Activated T-cell treated with anti-CD3 and anti-CD28 coated beads, Interleukin-2, amount 50 U/mL, for 4 hours (primary cell): ENCODE data around the gene IFT43. TPM values are rescaled to one million over a fixed set of nuclear protein-coding genes. Genes with fewer than 3 reads are reported as not detected.
"Not testable (repeated sequence)": the region's sequence is repeated elsewhere in the genome, so short reads cannot be mapped to it uniquely, and the experiment has no call there.

Source experiments
- ATAC-seq, 2 donors: fragments of 200-7000 bp; cut with Tn5 transposase; one replicate each; pipeline ENCODE4 v1.10.0; 2021
- DNase-seq: peaks from one replicate; pipeline ENCODE4 v3.0.0-alpha.2; 2020
- H3K27me3 Mint-ChIP-seq: one replicate; pipeline ENCODE4 v1.8.0; 2021; ENCODE audit warnings: low read depth, mixed read lengths
- H3K36me3 Mint-ChIP-seq: one replicate; pipeline ENCODE4 v1.8.0; 2022; ENCODE audit warnings: mixed read lengths; ENCODE audit not compliant: insufficient read depth
- H3K4me1 Mint-ChIP-seq: one replicate; pipeline ENCODE4 v1.8.0; 2021; ENCODE audit warnings: low read depth, mixed read lengths
- H3K4me3 Mint-ChIP-seq: one replicate; pipeline ENCODE4 v1.8.0; 2021; ENCODE audit warnings: mild to moderate bottlenecking, moderate library complexity, mixed read lengths
- H3K9me3 Mint-ChIP-seq: one replicate; pipeline ENCODE4 v1.8.0; 2021; ENCODE audit warnings: mixed read lengths
- total RNA-seq, 3 donors: library from RNA; stranded (reverse); gene quantifications; one replicate each; pipeline ENCODE4 v1.2.1, GENCODE V29; 2021

The IFT43 gene
- total RNA-seq, 3 donors from 2014 or later: 11.6 to 13.1 (median 12.3) TPM

DNA sequence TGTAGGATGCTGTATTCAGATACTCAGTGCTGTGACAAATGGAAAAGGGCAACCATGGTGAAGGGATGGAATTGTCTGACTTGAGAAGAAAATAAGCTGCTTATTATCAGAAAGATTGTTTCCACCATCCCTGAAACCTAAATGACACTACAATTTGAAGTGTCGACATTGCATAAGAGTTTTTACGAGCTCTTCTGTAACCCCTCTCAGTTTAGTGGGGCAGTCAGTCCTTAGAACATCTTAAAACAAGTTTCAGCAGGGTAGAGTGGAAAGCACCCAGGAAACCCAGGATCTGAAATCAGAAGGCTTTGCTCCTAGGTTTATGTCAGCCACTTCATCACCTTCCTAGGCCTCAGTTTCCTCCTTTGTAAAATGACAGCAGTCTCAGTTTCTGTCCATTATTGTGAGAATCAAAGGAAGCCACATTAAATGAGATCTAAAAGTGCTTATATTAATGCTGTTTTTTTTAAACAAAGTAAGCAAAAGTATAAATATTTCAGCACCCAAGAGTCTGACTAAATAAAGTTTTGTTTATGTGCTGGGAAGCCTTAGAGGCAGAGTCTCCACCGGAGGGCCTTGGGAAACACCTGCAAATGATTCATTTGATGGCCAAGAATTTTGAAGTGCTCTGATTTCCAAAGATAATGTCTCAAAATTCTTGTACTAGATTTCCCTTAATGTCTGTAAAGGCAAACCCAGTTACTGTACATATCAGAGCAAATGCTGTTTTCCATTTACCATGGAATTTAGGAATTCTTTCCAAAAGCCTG, 1.8 kb downstream of the IFT43 start:
- Mint-ChIP-seq H3K4me1 (peaks cover 13% of the 10 kb centered on the region), H3K9me3 (no peaks in the 10 kb centered on the region), H3K27me3 (no peaks in the 10 kb centered on the region), H3K4me3 (no peak overlapping the region), H3K36me3 (peaks cover 7% of the 10 kb centered on the region)
- ATAC-seq (no peak), DNase-seq (no peak)

DNA sequence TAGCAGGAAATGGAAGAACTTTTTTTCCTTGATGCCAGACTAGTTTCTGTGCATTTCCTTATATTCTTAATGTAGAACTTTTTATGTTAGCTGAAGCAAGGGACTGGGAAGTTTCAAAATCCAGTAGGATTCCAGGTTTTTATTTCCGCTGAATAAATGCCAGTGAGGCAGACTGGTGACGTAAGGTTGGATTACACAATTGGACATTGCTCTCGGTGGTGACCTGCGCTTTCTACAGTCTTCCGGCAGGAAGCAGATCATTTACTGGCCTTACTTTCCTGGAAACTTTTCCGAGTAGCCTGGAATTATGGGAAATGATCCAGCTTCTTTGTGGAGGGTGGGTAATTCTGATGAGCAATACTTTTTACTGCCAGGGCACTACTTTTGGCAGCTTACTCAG, 3.6 kb downstream of the IFT43 start:
- H3K27me3 Mint-ChIP-seq: no peaks in the 10 kb centered on the region
- H3K4me1 Mint-ChIP-seq: peaks cover 13% of the 10 kb centered on the region
- no peaks in the 10 kb centered on the region for H3K9me3 Mint-ChIP-seq
- H3K36me3 Mint-ChIP-seq: peaks cover 14% of the 10 kb centered on the region
- H3K4me3 Mint-ChIP-seq: no peak overlapping the region
- ATAC-seq (no peak), DNase-seq (no peak)

- Mint-ChIP-seq H3K27me3 (no peaks in the 10 kb centered on the region), H3K4me1 (peaks cover 13% of the 10 kb centered on the region), H3K36me3 (peaks cover 19% of the 10 kb centered on the region), H3K9me3 (no peaks in the 10 kb centered on the region), H3K4me3 (no peak overlapping the region)
- DNase-seq: no peak
- no peak for ATAC-seq
Observed at GRCh38 chr14:75990297-75990696, 4.7 kb downstream of the IFT43 start.

GRCh38 chr14:75991753-75992152, 6.2 kb downstream of the IFT43 start:
- Mint-ChIP-seq H3K4me1 (peaks cover under 1% of the 10 kb centered on the region), H3K27me3 (no peaks in the 10 kb centered on the region), H3K9me3 (no peaks in the 10 kb centered on the region), H3K36me3 (peaks cover 31% of the 10 kb centered on the region), H3K4me3 (no peak overlapping the region)
- DNase-seq (no peak), ATAC-seq (no peak)

DNA sequence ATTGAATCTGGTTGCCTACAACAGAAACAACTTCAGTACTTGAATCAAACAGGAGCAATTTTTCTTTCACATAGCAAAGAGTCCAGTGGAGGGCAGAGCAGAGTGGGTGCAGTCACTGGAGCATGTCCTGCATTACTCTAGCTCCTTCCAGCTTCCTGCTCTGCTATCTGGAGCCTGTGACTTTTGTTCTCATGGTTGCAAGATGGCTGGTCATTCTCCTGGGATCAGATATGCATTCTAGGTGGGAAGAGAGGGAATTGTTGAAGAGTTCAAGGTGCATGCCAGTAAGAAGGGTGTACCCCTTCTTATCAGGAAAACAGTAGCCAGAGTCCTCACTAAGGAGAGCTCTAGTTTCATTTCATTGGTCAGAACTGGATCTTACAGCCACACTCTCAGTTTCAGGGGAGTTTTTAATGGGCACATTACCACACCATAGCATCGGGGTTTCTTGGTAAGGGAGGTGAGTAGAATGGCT, 8.0 kb downstream of the IFT43 start:
- DNase-seq (no peak), ATAC-seq (no peak)
- H3K4me3 Mint-ChIP-seq: no peak overlapping the region
- H3K9me3 Mint-ChIP-seq: no peaks in the 10 kb centered on the region
- peaks cover 40% of the 10 kb centered on the region for H3K36me3 Mint-ChIP-seq
- no peaks in the 10 kb centered on the region for H3K27me3 Mint-ChIP-seq
- no peaks in the 10 kb centered on the region for H3K4me1 Mint-ChIP-seq

DNA sequence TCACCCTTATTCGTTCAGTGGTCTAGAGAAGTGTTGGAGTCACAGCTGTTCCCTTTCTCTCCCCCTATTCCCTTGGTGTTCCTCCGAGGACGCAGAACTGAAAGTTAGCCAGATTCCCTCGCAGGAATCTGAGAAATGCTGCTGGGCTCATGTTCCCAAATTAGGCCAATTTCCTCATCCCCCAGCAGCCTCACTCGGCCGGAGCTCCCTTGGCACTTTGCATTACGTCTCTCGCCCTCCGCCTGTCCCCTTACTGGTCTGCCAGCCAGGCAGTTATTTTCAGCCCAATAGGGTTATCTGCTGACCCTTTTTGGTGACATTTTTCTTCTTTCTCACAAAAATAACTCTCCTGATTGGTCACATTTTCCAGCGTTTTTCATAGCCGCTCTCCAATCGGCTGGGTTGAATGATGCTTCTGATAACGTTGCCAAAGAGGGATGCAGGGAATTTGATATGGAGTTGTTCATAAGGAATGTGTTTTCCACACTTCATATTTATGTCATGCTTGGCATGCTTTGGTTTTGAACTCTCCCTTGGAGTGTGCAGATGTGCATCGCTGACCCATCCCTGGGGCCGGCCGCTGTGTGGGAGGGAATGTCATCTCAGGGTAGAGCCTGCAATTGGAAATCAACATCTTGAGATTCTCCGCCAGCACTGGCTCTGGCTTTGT, 9.9 kb downstream of the IFT43 start:
- no peak for ATAC-seq
- Mint-ChIP-seq H3K9me3 (no peaks in the 10 kb centered on the region), H3K4me3 (no peak overlapping the region)

DNA sequence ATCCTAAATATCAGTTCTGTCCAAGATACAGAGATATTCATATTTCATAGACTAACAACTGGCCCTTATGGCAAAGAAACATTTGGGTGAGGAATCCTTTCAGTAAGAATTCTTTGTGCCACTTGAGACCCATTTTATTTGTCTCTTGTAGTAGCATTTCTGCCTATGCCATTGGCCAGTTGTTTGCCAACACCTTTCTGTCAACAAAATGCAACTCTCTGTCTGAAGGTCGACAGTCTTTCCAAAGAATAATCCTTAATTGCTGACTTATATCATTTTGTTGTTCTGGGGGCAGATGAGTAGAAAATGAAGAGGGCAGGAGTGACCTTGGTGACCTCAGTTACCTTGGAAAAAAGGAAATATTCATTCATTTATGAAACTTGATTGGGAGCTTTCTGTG, 10.9 kb downstream of the IFT43 start:
- Mint-ChIP-seq H3K27me3 (no peaks in the 10 kb centered on the region), H3K36me3 (peaks cover 49% of the 10 kb centered on the region), H3K4me1 (no peaks in the 10 kb centered on the region), H3K9me3 (no peaks in the 10 kb centered on the region), H3K4me3 (no peak overlapping the region)
- ATAC-seq (no peak), DNase-seq (no peak)

More for the DNA sequence above, 9.9 kb downstream of the IFT43 start:
- Mint-ChIP-seq H3K27me3 (no peaks in the 10 kb centered on the region), H3K4me1 (no peaks in the 10 kb centered on the region), H3K36me3 (peaks cover 39% of the 10 kb centered on the region)
- DNase-seq: no peak

GRCh38 chr14:75999511-76000190, 14.1 kb downstream of the IFT43 start:
- no peak for DNase-seq
- Mint-ChIP-seq H3K9me3 (peaks cover 6% of the 10 kb centered on the region), H3K27me3 (no peaks in the 10 kb centered on the region), H3K4me3 (no peak overlapping the region), H3K4me1 (no peaks in the 10 kb centered on the region), H3K36me3 (peaks cover 53% of the 10 kb centered on the region)
- no peak for ATAC-seq

DNA sequence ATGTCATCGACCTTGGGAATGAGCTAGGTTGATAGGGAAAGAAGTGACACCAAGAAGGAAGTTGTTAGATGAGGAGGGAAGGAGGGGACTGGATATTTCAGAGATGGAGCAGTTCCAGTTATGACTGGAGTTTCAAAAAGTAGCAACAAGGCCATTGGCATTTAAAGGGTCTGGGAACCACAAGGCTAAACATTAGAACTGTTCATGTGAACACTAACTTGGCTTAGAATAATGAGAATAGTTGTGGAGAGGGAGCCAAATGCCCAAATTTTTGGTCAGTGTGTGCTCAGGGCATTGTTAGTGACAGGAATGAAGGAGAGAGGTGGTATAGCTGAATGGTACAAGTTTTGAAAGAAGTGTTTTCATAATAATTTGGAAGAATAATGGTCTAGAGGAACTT, 16.8 kb downstream of the IFT43 start:
- Mint-ChIP-seq H3K4me3 (no peak overlapping the region), H3K36me3 (peaks cover 59% of the 10 kb centered on the region), H3K4me1 (no peaks in the 10 kb centered on the region), H3K27me3 (no peaks in the 10 kb centered on the region), H3K9me3 (peaks cover 13% of the 10 kb centered on the region)
- ATAC-seq: no peak
- DNase-seq: no peak

DNA sequence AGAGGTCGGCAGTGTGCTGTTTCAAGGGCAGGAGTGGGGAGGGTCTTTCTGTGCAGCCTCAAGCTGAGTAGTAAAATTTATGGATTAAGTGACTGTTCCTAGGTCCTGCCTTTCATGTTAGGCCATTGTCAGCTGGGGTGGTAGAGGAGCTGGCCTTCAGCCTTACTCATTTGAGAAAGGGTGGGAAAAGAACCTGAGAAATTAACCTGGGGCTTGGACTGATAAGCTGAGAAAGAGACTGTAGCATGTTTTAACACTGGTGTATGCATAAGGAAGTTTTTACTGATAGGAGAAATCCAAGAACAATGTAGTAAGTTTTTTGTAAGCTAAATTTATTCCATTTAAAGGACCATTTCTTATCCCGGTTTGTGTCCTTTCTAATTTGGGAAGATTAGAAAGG, 20.7 kb downstream of the IFT43 start:
- Mint-ChIP-seq H3K4me1 (no peaks in the 10 kb centered on the region), H3K27me3 (no peaks in the 10 kb centered on the region), H3K9me3 (peaks cover 13% of the 10 kb centered on the region), H3K4me3 (no peak overlapping the region), H3K36me3 (peaks cover 52% of the 10 kb centered on the region)
- ATAC-seq: no peak
- no peak for DNase-seq

- Mint-ChIP-seq H3K27me3 (no peaks in the 10 kb centered on the region), H3K9me3 (peaks cover 13% of the 10 kb centered on the region), H3K4me3 (no peak overlapping the region), H3K36me3 (peaks cover 53% of the 10 kb centered on the region), H3K4me1 (no peaks in the 10 kb centered on the region)
- no peak for ATAC-seq
- DNase-seq: no peak
Observed at GRCh38 chr14:76007379-76007778, 21.8 kb downstream of the IFT43 start.

- Mint-ChIP-seq H3K27me3 (no peaks in the 10 kb centered on the region), H3K4me1 (no peaks in the 10 kb centered on the region), H3K4me3 (no peak overlapping the region), H3K36me3 (peaks cover 53% of the 10 kb centered on the region), H3K9me3 (peaks cover 13% of the 10 kb centered on the region)
- ATAC-seq (no peak), DNase-seq (no peak)
Observed at GRCh38 chr14:76007852-76008251, 22.3 kb downstream of the IFT43 start.

- not testable (repeated sequence) for H3K9me3 Mint-ChIP-seq, DNase-seq, ATAC-seq, H3K4me3 Mint-ChIP-seq, H3K4me1 Mint-ChIP-seq, H3K27me3 Mint-ChIP-seq
- H3K36me3 Mint-ChIP-seq: peaks cover 59% of the 10 kb centered on the region
Observed at GRCh38 chr14:76009627-76010026, 24.1 kb downstream of the IFT43 start.

GRCh38 chr14:76011930-76012329, 26.4 kb downstream of the IFT43 start:
- Mint-ChIP-seq H3K36me3 (peaks cover 53% of the 10 kb centered on the region), H3K4me1 (no peaks in the 10 kb centered on the region), H3K9me3 (no peaks in the 10 kb centered on the region), H3K4me3 (no peak overlapping the region), H3K27me3 (no peaks in the 10 kb centered on the region)
- ATAC-seq (no peak), DNase-seq (no peak)
